ENCODE results near the gene TNKS1BP1. TPM values are rescaled to one million over a fixed set of nuclear protein-coding genes. Genes with fewer than 3 reads are reported as not detected.

The TNKS1BP1 gene
- total RNA-seq, 2 donors from 2014 or later, result 16.9 to 23.8 TPM

- DNase-seq, result peak; percentile 88 to 90
- Mint-ChIP-seq H3K36me3 (ENCODE audit: insufficient read depth in 2 of 2) (peaks cover 12 to 25% of the 10 kb centered on the region in 2 donors), H3K27me3 (ENCODE audit: low read depth) (peaks cover 3% of the 10 kb centered on the region), H3K4me3 (peak within 1 kb of the TSS; percentile 93 to 98), H3K27ac (peak within 1 kb of the TSS; percentile 99), H3K9me3 (no peaks in the 10 kb centered on the region), H3K4me1 (ENCODE audit: low read depth) (peaks cover 53% of the 10 kb centered on the region)
- peak; percentile 99 for ATAC-seq (replicated peaks in 1 of 2)
These were observed 10.8 kb upstream of the TNKS1BP1 start, which contains the start of gene SSRP1 for GRCh38 chr11:57335343-57336110. TSS of gene SSRP1 (minus strand) at chr11:57335892. CDS start at chr11:57335121, 771 bp downstream.

GRCh38 chr11:57335023-57335342, 10.2 kb upstream of the TNKS1BP1 start:
- no peak for ATAC-seq (replicated peaks in 1 of 2)
- H3K27ac Mint-ChIP-seq, result peak overlapping the region; percentile 38
- H3K4me1 Mint-ChIP-seq (ENCODE audit: low read depth), result peaks cover 59% of the 10 kb centered on the region
- H3K36me3 Mint-ChIP-seq (ENCODE audit: insufficient read depth in 2 of 2), result peaks cover 15 to 31% of the 10 kb centered on the region in 2 donors
- peak overlapping the region; percentile 93 to 98 for H3K4me3 Mint-ChIP-seq
- DNase-seq, result no peak
- H3K27me3 Mint-ChIP-seq (ENCODE audit: low read depth), result no peaks in the 10 kb centered on the region
- H3K9me3 Mint-ChIP-seq, result no peaks in the 10 kb centered on the region

GRCh38 chr11:57332694-57333440, 8.1 kb upstream of the TNKS1BP1 start:
- DNase-seq (no peak), ATAC-seq (replicated peaks in 1 of 2) (no peak)
- Mint-ChIP-seq H3K36me3 (ENCODE audit: insufficient read depth in 2 of 2) (peaks cover 23 to 43% of the 10 kb centered on the region in 2 donors), H3K27ac (no peak overlapping the region), H3K27me3 (ENCODE audit: low read depth) (no peaks in the 10 kb centered on the region), H3K4me3 (no peak overlapping the region), H3K4me1 (ENCODE audit: low read depth) (peaks cover 67% of the 10 kb centered on the region), H3K9me3 (no peaks in the 10 kb centered on the region)

- Mint-ChIP-seq H3K27me3 (ENCODE audit: low read depth) (no peaks in the 10 kb centered on the region), H3K9me3 (no peaks in the 10 kb centered on the region), H3K4me3 (no peak overlapping the region), H3K27ac (no peak overlapping the region), H3K36me3 (ENCODE audit: insufficient read depth in 2 of 2) (peaks cover 29 to 54% of the 10 kb centered on the region in 2 donors), H3K4me1 (ENCODE audit: low read depth) (peaks cover 69% of the 10 kb centered on the region)
- DNase-seq, result no peak
- ATAC-seq (replicated peaks in 1 of 2), result no peak
These were observed 7.0 kb upstream of the TNKS1BP1 start for GRCh38 chr11:57331720-57332119.

- peak overlapping the region; percentile 37 to 40 for H3K4me3 Mint-ChIP-seq
- peaks cover 31 to 63% of the 10 kb centered on the region in 2 donors for H3K36me3 Mint-ChIP-seq (ENCODE audit: insufficient read depth in 2 of 2)
- ATAC-seq (replicated peaks in 1 of 2), result peak; percentile 55 to 64
- no peaks in the 10 kb centered on the region for H3K9me3 Mint-ChIP-seq
- peaks cover 75% of the 10 kb centered on the region for H3K4me1 Mint-ChIP-seq (ENCODE audit: low read depth)
- H3K27ac Mint-ChIP-seq, result peak overlapping the region; percentile 80
- peak; percentile 43 to 49 for DNase-seq
- H3K27me3 Mint-ChIP-seq (ENCODE audit: low read depth), result no peaks in the 10 kb centered on the region
These were observed 5.3 kb upstream of the TNKS1BP1 start for GRCh38 chr11:57330029-57330428.

GRCh38 chr11:57327721-57328120, 3.0 kb upstream of the TNKS1BP1 start:
- ATAC-seq (replicated peaks in 1 of 2), result no peak
- H3K27ac Mint-ChIP-seq, result no peak overlapping the region
- H3K27me3 Mint-ChIP-seq (ENCODE audit: low read depth), result no peaks in the 10 kb centered on the region
- H3K4me1 Mint-ChIP-seq (ENCODE audit: low read depth), result peaks cover 61% of the 10 kb centered on the region
- no peaks in the 10 kb centered on the region for H3K9me3 Mint-ChIP-seq
- no peak for DNase-seq
- H3K4me3 Mint-ChIP-seq, result no peak overlapping the region
- H3K36me3 Mint-ChIP-seq (ENCODE audit: insufficient read depth in 2 of 2), result peaks cover 25 to 54% of the 10 kb centered on the region in 2 donors

GRCh38 chr11:57325735-57326048, 940 bp upstream of the TNKS1BP1 start:
- H3K9me3 Mint-ChIP-seq, result no peaks in the 10 kb centered on the region
- ATAC-seq (replicated peaks in 1 of 2), result no peak

GRCh38 chr11:57324154-57324885, 432 bp downstream of the TNKS1BP1 start:
- ATAC-seq (replicated peaks in 1 of 2), result peak; percentile 1 to 16
- no peaks in the 10 kb centered on the region for H3K27me3 Mint-ChIP-seq (ENCODE audit: low read depth)
- H3K36me3 Mint-ChIP-seq (ENCODE audit: insufficient read depth in 2 of 2), result peaks cover 12 to 29% of the 10 kb centered on the region in 2 donors
- peak overlapping the region; percentile 91 to 94 for H3K4me3 Mint-ChIP-seq
- H3K9me3 Mint-ChIP-seq, result no peaks in the 10 kb centered on the region
- peak in 1 of 2 donors; percentile 26 for DNase-seq
- peak overlapping the region; percentile 45 for H3K27ac Mint-ChIP-seq
- peaks cover 41% of the 10 kb centered on the region for H3K4me1 Mint-ChIP-seq (ENCODE audit: low read depth)

More at GRCh38 chr11:57325735-57326048, 940 bp upstream of the TNKS1BP1 start:
- peaks cover 18 to 39% of the 10 kb centered on the region in 2 donors for H3K36me3 Mint-ChIP-seq (ENCODE audit: insufficient read depth in 2 of 2)
- H3K4me1 Mint-ChIP-seq (ENCODE audit: low read depth), result peaks cover 55% of the 10 kb centered on the region
- DNase-seq, result no peak
- H3K4me3 Mint-ChIP-seq, result peak overlapping the region; percentile 86 to 94
- H3K27ac Mint-ChIP-seq, result peak overlapping the region; percentile 96
- H3K27me3 Mint-ChIP-seq (ENCODE audit: low read depth), result no peaks in the 10 kb centered on the region

- Mint-ChIP-seq H3K27me3 (ENCODE audit: low read depth) (no peaks in the 10 kb centered on the region), H3K9me3 (no peaks in the 10 kb centered on the region), H3K36me3 (ENCODE audit: insufficient read depth in 2 of 2) (peaks cover 10 to 28% of the 10 kb centered on the region in 2 donors), H3K27ac (peak overlapping the region; percentile 45), H3K4me1 (ENCODE audit: low read depth) (peaks cover 40% of the 10 kb centered on the region), H3K4me3 (peak overlapping the region; percentile 83 to 91)
- ATAC-seq (replicated peaks in 1 of 2) (no peak), DNase-seq (no peak)
These were observed 948 bp downstream of the TNKS1BP1 start for GRCh38 chr11:57323855-57324153.

- peaks cover 8 to 23% of the 10 kb centered on the region in 2 donors for H3K36me3 Mint-ChIP-seq (ENCODE audit: insufficient read depth in 2 of 2)
- ATAC-seq (replicated peaks in 1 of 2), result no peak
- H3K9me3 Mint-ChIP-seq, result no peaks in the 10 kb centered on the region
- no peaks in the 10 kb centered on the region for H3K27me3 Mint-ChIP-seq (ENCODE audit: low read depth)
- H3K27ac Mint-ChIP-seq, result no peak overlapping the region
- DNase-seq, result no peak
- peaks cover 40% of the 10 kb centered on the region for H3K4me1 Mint-ChIP-seq (ENCODE audit: low read depth)
- peak overlapping the region; percentile 83 to 91 for H3K4me3 Mint-ChIP-seq
These were observed 1.4 kb downstream of the TNKS1BP1 start for GRCh38 chr11:57323167-57323854.

- ATAC-seq (replicated peaks in 1 of 2) (no peak), DNase-seq (no peak)
- peaks cover 6 to 17% of the 10 kb centered on the region in 2 donors for H3K36me3 Mint-ChIP-seq (ENCODE audit: insufficient read depth in 2 of 2)
- no peaks in the 10 kb centered on the region for H3K9me3 Mint-ChIP-seq
- H3K27me3 Mint-ChIP-seq (ENCODE audit: low read depth), result no peaks in the 10 kb centered on the region
- H3K4me3 Mint-ChIP-seq, result peak overlapping the region; percentile 83 to 91
- H3K4me1 Mint-ChIP-seq (ENCODE audit: low read depth), result peaks cover 40% of the 10 kb centered on the region
- H3K27ac Mint-ChIP-seq, result peak overlapping the region; percentile 52
These were observed 2.2 kb downstream of the TNKS1BP1 start for GRCh38 chr11:57322256-57323166.

All from activated T-cell treated with anti-CD3 and anti-CD28 coated beads, Interleukin-2, amount 50 U/mL, for 72 hours (primary cell).